HG03520 (cell line): Measurements from ENCODE around the gene RAB42.
"Not testable (repeated sequence)": the region's sequence is repeated elsewhere in the genome, so short reads cannot be mapped to it uniquely, and the experiment has no call there.

Source experiments
- ATAC-seq: cut with Tn5 transposase; IDR thresholded peaks from one replicate; pipeline ENCODE4 v1.9.1; 2021; ENCODE audit warnings: mild to moderate bottlenecking, moderate library complexity; ENCODE audit not compliant: unreplicated experiment

RAB42 gene

GRCh38 chr1:28591708-28592320 is at the start of gene RAB42:
Gene RAB42, plus strand, starts transcription at chr1:28592265. Its CDS starts 247 bp downstream, at chr1:28592512.
- no peak for ATAC-seq

GRCh38 chr1:28545246-28545628 is 46.8 kb upstream of the RAB42 start:
- no peak for ATAC-seq

- no peak for ATAC-seq
Observed at GRCh38 chr1:28548318-28548717, 43.7 kb upstream of the RAB42 start.

GRCh38 chr1:28551381-28551780 is 40.7 kb upstream of the RAB42 start:
- ATAC-seq = no peak

GRCh38 chr1:28552758-28553663 is 39.1 kb upstream of the RAB42 start, which contains the start of gene TRNAU1AP:
Gene TRNAU1AP, plus strand, starts transcription at chr1:28553085. Its CDS starts 26 bp downstream, at chr1:28553111.
- ATAC-seq = peak; percentile 89

- no peak for ATAC-seq
Observed at GRCh38 chr1:28560886-28561285, 31.2 kb upstream of the RAB42 start.

- ATAC-seq = no peak
Observed at GRCh38 chr1:28564310-28564709, 27.8 kb upstream of the RAB42 start.

GRCh38 chr1:28565040-28565439 is 27.0 kb upstream of the RAB42 start:
- no peak for ATAC-seq

GRCh38 chr1:28565726-28566125 is 26.3 kb upstream of the RAB42 start:
- no peak for ATAC-seq

GRCh38 chr1:28566931-28567330 is 25.1 kb upstream of the RAB42 start:
- no peak for ATAC-seq

- ATAC-seq = no peak
Observed at GRCh38 chr1:28571911-28572310, 20.2 kb upstream of the RAB42 start.

GRCh38 chr1:28572891-28573290 is 19.2 kb upstream of the RAB42 start:
- ATAC-seq = not testable (repeated sequence)

- no peak for ATAC-seq
Observed at GRCh38 chr1:28573564-28573963, 18.5 kb upstream of the RAB42 start.

- no peak for ATAC-seq
Observed at GRCh38 chr1:28577052-28577678, 14.9 kb upstream of the RAB42 start.

GRCh38 chr1:28577738-28578536 is 14.1 kb upstream of the RAB42 start:
- ATAC-seq = no peak

GRCh38 chr1:28578696-28579218 is 13.3 kb upstream of the RAB42 start:
- ATAC-seq = no peak

- no peak for ATAC-seq
Observed at GRCh38 chr1:28579401-28579800, 12.7 kb upstream of the RAB42 start.

GRCh38 chr1:28580722-28581530 is 11.1 kb upstream of the RAB42 start:
- ATAC-seq = peak; percentile 14

GRCh38 chr1:28581531-28582247 is 10.4 kb upstream of the RAB42 start:
- peak; percentile 75 for ATAC-seq
